GM13977 (cell line): Measurements from ENCODE around the gene SLC35D2.
"Not testable (repeated sequence)": the region's sequence is repeated elsewhere in the genome, so short reads cannot be mapped to it uniquely, and the experiment has no call there.

ENCODE experiments used
- DNase-seq: peaks from one replicate; pipeline ENCODE4 v3.0.0; 2012; ENCODE audit warnings: low spot score
- CTCF ChIP-seq: IDR thresholded peaks from 2 replicates; pipeline ENCODE4 v1.5.1; 2012; ENCODE audit warnings: mild to moderate bottlenecking, control low read depth; ENCODE audit not compliant: insufficient read depth; ENCODE audit errors: extremely low read depth, missing control alignments
- in situ Hi-C: fragments of 300-500 bp; cut with MboI; formaldehyde crosslinking; loops from one replicate; pipeline ENCODE4 v1.12.0; 2022; ENCODE audit warnings: low sequenced_read_pairs, low pct_unique_long_range_greater_than_20kb, mixed read lengths, inconsistent platforms; ENCODE audit not compliant: unreplicated experiment

Gene SLC35D2

GRCh38 chr9:96378187-96378586, 5.3 kb downstream of the SLC35D2 start:
- in situ Hi-C loops: no loop called here
- no peak for TF ChIP-seq CTCF
- DNase-seq: no peak

DNA sequence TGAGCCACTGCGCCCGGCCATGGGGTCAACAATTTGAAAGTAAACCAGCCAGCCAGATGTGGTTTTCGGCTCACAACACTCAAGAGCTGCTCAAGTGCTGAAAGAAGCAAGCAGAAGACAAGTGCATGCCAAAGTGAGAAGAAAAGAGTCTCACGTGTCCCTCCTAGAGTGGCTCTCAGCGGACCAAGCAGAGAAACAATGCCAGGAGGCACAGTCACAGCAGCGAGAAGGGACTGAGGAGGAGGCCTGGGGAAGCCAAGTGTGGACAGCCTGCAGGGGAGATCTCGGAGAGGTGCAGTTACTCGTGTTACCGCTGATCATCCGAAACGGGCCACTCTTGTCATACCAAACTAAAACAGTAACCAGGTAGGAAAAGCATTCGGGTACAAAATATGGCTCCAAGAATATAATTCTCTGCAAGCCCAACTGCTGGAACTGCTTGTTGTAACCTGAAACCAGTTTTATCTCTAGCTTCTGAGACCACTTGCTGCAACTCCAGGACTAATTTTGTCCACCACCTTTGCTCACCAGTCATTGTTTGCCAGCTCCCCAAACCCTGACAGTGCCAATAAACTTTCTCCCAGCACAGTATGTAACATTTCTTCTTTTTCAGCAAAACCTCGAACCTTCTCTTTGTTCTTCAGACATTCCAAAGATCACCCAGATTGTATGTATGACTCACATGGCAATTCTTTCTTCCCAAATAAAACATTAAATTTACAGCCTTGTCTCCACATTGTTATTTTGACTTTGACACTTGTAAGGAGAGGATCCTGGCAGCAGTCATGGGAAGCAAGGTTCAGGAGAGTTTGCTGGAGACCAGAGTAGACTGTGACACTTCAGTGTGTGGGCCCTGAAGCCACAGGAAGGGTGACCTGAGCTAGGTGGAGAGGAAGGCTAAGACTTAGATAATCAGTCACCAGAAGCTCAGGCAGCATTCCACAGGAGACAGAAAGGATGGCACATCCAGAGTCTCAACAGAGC, 6.3 kb downstream of the SLC35D2 start:
- no peak for DNase-seq
- TF ChIP-seq CTCF: no peak

GRCh38 chr9:96375507-96375906, 8.0 kb downstream of the SLC35D2 start:
- in situ Hi-C loops, DNase-seq: not testable (repeated sequence)

More for the DNA sequence above, 6.3 kb downstream of the SLC35D2 start:
- in situ Hi-C loops: no loop called here

- TF ChIP-seq CTCF: no peak
- in situ Hi-C loops: no loop called here
- no peak for DNase-seq
Measured at GRCh38 chr9:96367943-96368342, 15.6 kb downstream of the SLC35D2 start.

DNA sequence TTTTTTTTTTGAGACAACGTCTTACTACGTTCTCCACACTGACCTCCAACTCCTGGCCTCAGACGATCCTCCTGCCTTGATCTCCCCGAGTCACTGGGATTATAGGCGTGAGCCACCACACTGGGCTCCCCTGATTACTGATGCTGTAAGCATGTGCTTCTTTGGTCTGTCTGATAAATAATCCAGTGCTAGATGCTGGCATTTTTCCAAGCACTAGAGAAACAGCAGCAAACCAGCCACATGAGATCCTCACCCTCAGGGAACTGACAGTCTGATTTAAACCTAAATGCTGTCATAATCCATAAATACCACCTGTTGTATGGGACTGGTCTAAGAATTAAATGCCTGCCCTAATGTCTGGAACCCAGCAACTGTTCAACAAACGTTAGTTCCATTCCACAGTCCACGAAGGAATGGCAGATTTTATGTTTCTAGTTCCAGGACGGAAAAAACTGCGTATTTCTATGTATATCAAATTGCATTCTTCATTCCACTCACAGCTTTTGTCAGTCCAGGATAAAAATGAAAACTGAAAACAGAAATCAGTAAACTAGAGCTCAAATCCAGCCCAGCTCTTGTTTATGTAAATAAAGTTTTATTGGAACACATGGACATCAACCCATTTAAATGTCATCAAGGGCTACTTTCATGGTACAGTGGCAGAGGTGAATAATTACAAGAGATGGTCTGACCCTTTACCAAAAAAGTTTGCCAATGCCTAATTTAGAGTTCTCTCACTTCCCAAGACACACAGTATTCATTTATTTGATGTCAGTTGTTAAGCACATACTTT, 20.1 kb downstream of the SLC35D2 start:
- in situ Hi-C loops: no loop called here
- DNase-seq: no peak
- no peak for TF ChIP-seq CTCF

- in situ Hi-C loops, DNase-seq: not testable (repeated sequence)
Measured at GRCh38 chr9:96362119-96362518, 21.4 kb downstream of the SLC35D2 start.

- TF ChIP-seq CTCF: no peak
- in situ Hi-C loops: no loop called here
- no peak for DNase-seq
Measured at GRCh38 chr9:96361668-96362067, 21.8 kb downstream of the SLC35D2 start.
